ENCODE results near the gene SRP54.
"Not testable (repeated sequence)": the region's sequence is repeated elsewhere in the genome, so short reads cannot be mapped to it uniquely, and the experiment has no call there.

Gene SRP54

GRCh38 chr14:35050652-35051051, 67.9 kb downstream of the SRP54 start:
- no peak for DNase-seq

- no peak for DNase-seq
These were observed 69.0 kb downstream of the SRP54 start for GRCh38 chr14:35051796-35052195.

GRCh38 chr14:35052637-35053036, 69.8 kb downstream of the SRP54 start:
- no peak for DNase-seq

GRCh38 chr14:35061113-35061791, 78.5 kb downstream of the SRP54 start:
- not testable (repeated sequence) for DNase-seq

GRCh38 chr14:35065731-35066130, 82.9 kb downstream of the SRP54 start:
- DNase-seq: not testable (repeated sequence)

GRCh38 chr14:35068238-35069012, 85.6 kb downstream of the SRP54 start:
- no peak for DNase-seq

GRCh38 chr14:35072226-35072625, 89.4 kb downstream of the SRP54 start:
- DNase-seq: no peak

GRCh38 chr14:35073486-35073885, 90.7 kb downstream of the SRP54 start:
- no peak for DNase-seq

GRCh38 chr14:35078082-35078481, 95.3 kb downstream of the SRP54 start:
- DNase-seq: no peak
